ENCODE measurements around the gene MYO15A. TPM values are rescaled to one million over a fixed set of nuclear protein-coding genes. Genes with fewer than 3 reads are reported as not detected.

The MYO15A gene, protein sequence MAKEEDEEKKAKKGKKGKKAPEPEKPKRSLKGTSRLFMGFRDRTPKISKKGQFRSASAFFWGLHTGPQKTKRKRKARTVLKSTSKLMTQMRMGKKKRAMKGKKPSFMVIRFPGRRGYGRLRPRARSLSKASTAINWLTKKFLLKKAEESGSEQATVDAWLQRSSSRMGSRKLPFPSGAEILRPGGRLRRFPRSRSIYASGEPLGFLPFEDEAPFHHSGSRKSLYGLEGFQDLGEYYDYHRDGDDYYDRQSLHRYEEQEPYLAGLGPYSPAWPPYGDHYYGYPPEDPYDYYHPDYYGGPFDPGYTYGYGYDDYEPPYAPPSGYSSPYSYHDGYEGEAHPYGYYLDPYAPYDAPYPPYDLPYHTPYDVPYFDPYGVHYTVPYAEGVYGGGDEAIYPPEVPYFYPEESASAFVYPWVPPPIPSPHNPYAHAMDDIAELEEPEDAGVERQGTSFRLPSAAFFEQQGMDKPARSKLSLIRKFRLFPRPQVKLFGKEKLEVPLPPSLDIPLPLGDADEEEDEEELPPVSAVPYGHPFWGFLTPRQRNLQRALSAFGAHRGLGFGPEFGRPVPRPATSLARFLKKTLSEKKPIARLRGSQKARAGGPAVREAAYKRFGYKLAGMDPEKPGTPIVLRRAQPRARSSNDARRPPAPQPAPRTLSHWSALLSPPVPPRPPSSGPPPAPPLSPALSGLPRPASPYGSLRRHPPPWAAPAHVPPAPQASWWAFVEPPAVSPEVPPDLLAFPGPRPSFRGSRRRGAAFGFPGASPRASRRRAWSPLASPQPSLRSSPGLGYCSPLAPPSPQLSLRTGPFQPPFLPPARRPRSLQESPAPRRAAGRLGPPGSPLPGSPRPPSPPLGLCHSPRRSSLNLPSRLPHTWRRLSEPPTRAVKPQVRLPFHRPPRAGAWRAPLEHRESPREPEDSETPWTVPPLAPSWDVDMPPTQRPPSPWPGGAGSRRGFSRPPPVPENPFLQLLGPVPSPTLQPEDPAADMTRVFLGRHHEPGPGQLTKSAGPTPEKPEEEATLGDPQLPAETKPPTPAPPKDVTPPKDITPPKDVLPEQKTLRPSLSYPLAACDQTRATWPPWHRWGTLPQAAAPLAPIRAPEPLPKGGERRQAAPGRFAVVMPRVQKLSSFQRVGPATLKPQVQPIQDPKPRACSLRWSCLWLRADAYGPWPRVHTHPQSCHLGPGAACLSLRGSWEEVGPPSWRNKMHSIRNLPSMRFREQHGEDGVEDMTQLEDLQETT (N-terminal part only)
- total RNA-seq (ENCODE audit: low replicate concordance): 0.45 and 1.6 TPM in 2 replicates

GRCh38 chr17:18108401-18109312, at the start of gene MYO15A:
Gene MYO15A (plus strand): TSS chr17:18108756. CDS start chr17:18118801, 10,045 bp downstream.
- no peak for TF ChIP-seq CTCF (IDR thresholded peaks at IDR 0.05; ENCODE audit: insufficient read depth, low read length)
- H3K4me3 ChIP-seq (ENCODE audit: low read depth, low read length): no peak within 1 kb of the TSS
- no peak for DNase-seq (ENCODE audit: low read depth)

DNA sequence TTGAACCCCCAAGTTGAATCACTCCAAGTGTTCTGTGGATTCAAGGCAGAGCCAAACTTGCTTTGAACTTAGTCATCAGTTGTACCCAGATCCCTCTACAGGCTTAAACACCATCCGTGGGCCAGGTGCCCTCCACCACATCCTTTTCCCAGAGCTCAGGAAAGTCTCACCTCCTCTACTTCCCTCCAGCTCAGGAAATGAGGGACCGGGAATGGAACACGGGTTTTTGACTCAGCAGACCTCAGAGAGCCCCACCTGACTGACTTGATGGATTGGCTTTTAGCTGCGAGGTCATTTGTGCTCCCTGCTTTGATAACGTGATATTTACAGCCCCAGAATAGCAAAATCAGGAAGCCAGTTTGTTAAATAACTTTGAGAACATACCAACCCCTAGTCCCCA, 49.3 kb upstream of the MYO15A start:
- no peak for TF ChIP-seq CTCF (IDR thresholded peaks at IDR 0.05; ENCODE audit: insufficient read depth, low read length)
- no peak for DNase-seq (ENCODE audit: low read depth)
- H3K4me3 ChIP-seq (ENCODE audit: low read depth, low read length): no peak overlapping the region

DNA sequence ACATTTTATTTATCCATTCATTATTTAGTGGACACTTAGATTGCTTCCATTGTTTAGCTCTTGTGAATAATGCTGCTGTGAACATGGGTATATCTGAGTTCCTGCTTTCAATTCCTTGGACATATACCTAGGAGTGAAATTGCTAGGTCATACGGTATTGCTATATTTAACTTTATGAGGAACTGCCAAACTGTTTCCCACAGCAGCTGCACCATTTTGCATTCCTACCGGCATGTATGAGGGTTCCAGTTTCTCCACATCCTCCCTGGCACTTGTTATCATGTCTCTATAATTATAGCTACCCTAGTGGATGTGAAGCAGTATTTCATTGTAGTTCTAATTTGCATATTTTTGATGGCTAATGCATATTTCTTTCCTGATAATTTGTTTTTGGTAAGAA, 44.5 kb upstream of the MYO15A start:
- no peak for DNase-seq (ENCODE audit: low read depth)
- TF ChIP-seq CTCF (IDR thresholded peaks at IDR 0.05; ENCODE audit: insufficient read depth, low read length): no peak
- H3K4me3 ChIP-seq (ENCODE audit: low read depth, low read length): no peak overlapping the region

DNA sequence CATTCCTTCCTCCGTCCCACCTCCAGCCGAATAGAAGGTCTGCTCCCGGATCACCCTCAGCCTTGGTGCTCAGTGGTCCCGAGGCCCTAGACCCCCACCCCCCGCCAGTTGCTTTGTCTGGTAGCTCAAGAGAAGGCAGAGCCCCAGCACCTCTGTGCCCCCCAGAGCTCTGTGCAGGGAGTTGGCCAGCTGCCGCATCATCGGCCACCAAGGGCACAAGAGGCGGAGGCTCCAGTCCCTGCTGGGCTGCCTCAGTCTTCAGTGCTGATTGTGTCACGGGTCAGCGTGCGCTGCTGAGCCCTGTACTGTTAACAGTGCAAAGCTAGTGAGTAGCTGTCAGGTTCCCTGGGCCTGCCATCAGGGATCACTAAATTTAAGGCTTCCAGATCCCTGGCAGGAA, 43.0 kb upstream of the MYO15A start:
- TF ChIP-seq CTCF (IDR thresholded peaks at IDR 0.05; ENCODE audit: insufficient read depth, low read length): no peak
- DNase-seq (ENCODE audit: low read depth): no peak
- H3K4me3 ChIP-seq (ENCODE audit: low read depth, low read length): no peak overlapping the region

GRCh38 chr17:18066866-18067265, 41.7 kb upstream of the MYO15A start:
- no peak overlapping the region for H3K4me3 ChIP-seq (ENCODE audit: low read depth, low read length)
- TF ChIP-seq CTCF (IDR thresholded peaks at IDR 0.05; ENCODE audit: insufficient read depth, low read length): no peak
- no peak for DNase-seq (ENCODE audit: low read depth)
